OCI-LY3 (cell line): ENCODE results near the gene HIF1AN.

Experiments
- CTCF ChIP-seq: fragments of 200-600, 300-600 bp; sonication (generic); IDR thresholded peaks from 2 replicates; pipeline ENCODE4 v1.5.1; 2014; ENCODE audit warnings: antibody characterized with exemption, low read length, low read depth
- EZH2phosphoT487 ChIP-seq: fragments of 200-600 bp; shearing (Covaris generic); IDR thresholded peaks from 2 replicates; pipeline ENCODE4 v1.6.1; 2018; ENCODE audit warnings: antibody characterized with exemption, mixed run types, low read depth

DNA sequence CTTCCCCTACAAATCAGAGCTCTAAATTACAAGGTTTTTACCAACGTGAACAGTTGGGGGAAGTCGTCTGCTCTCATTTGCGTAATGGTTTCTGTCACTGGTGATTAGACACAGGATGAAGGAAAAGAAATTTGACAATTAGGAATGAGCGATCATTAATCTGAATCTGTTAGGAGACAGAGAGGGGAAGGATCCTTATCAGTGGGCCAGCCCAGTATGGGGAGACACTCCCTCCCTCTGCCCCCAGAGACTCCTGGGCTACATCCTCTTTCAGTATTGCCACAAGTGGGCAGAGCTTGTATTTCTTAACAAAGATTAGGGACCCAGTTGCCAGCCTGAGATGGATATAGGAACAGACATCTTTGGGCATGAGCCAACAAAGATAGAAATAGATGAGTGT lies 15.5 kb downstream of the HIF1AN start:
- TF ChIP-seq CTCF (no peak; the same call in 1 of the 2 replicates), EZH2phosphoT487 (no peak)
